K562 (cell line): Measurements from ENCODE around the gene MVP.

ENCODE experiments used
- BACH1 ChIP-seq: fragments of 200-800 bp; sonication (Bioruptor generic); IDR thresholded peaks from 2 replicates; pipeline ENCODE4 v1.6.1; 2016; ENCODE audit warnings: missing genetic modification characterization, missing compliant biosample characterization
- CTCF ChIP-seq, 3 experiments: IDR thresholded peaks in 2 of 3; conservative IDR thresholded peaks in 1 of 3; 2 replicates each; pipeline ENCODE4 v1.5.1; 2011 to 2012; ENCODE audit warnings: low read length in 3 of 3, mild to moderate bottlenecking in 3 of 3, control low read depth in 2 of 3, improper control_type of control experiment in 1 of 3, inconsistent platforms in 1 of 3, low read depth in 1 of 3, mixed read lengths in 1 of 3, moderate library complexity in 1 of 3; ENCODE audit not compliant: insufficient read depth in 2 of 3

- TF ChIP-seq CTCF (IDR thresholded peaks at IDR 0.05 in 2 of 3, conservative IDR thresholded peaks at IDR 0.05 in 1 of 3; ENCODE audit: insufficient read depth in 2 of 3, low read depth in 1 of 3, low read length in 3 of 3): no peak
- no peak for TF ChIP-seq BACH1 (tag)
These were observed 44.4 kb upstream of the MVP start for GRCh38 chr16:29775742-29776408.
